Endothelial cell of umbilical vein (primary cell): ENCODE measurements around the gene TNFRSF4. TPM values are rescaled to one million over a fixed set of nuclear protein-coding genes. Genes with fewer than 3 reads are reported as not detected.

Source experiments
- BruUV-seq: library from RNA; stranded (reverse); fragments of 400-500 nt; replicated peaks from 2 replicates; lab custom pipeline; 2021; lab: Mats Ljungman, UMichigan
- CTCF ChIA-PET: fragments of 300-600, 350-600 bp; sonication (Branson Sonifier 250); formaldehyde crosslinking; loops from one replicate; lab custom pipeline; 2021; ENCODE audit warnings: antibody characterized with exemption, inconsistent platforms; lab: Charles Lee
- POLR2A ChIA-PET: fragments of 300-600, 350-600 bp; sonication (Branson Sonifier 250); formaldehyde crosslinking; loops from one replicate; lab custom pipeline; 2021; ENCODE audit warnings: antibody characterized with exemption, inconsistent platforms; lab: Charles Lee
- DNase-seq: peaks from one replicate; pipeline ENCODE4 v3.0.0-alpha.2; 2011; ENCODE audit warnings: low read depth, low spot score
- FAIRE-seq: peaks from 2 replicates; lab custom pipeline; 2011; peaks lifted over from hg19 to GRCh38; lab: Jason Lieb, UNC
- H2AFZ ChIP-seq: 2 replicates; pipeline ENCODE4 v1.6.0; 2012; ENCODE audit warnings: low read depth, low read length, control low read depth, inconsistent platforms
- H3K27ac ChIP-seq: 2 replicates; pipeline ENCODE4 v1.5.1; 2011; ENCODE audit warnings: low read depth, mild to moderate bottlenecking, control low read depth, low read length, moderate library complexity; ENCODE audit not compliant: insufficient read depth
- H3K27me3 ChIP-seq, 2 experiments: 2 replicates each; pipeline versions ENCODE4 v1.6.0 to v1.6.1; 2011; ENCODE audit warnings: low read length in 2 of 2, mixed read lengths in 1 of 2; ENCODE audit not compliant: control insufficient read depth in 2 of 2, insufficient read depth in 2 of 2
- H3K36me3 ChIP-seq, 2 experiments: 2 replicates in 1 of 2; 3 replicates in 1 of 2; pipeline ENCODE4 v1.5.1; 2011; ENCODE audit warnings: low read length in 2 of 2, mild to moderate bottlenecking in 1 of 2, moderate library complexity in 1 of 2; ENCODE audit not compliant: control insufficient read depth in 2 of 2, insufficient read depth in 2 of 2; ENCODE audit errors: extremely low read depth in 1 of 2
- H3K4me1 ChIP-seq: 3 replicates; pipeline ENCODE4 v1.5.1; 2011; ENCODE audit warnings: mild to moderate bottlenecking, low read length; ENCODE audit not compliant: control insufficient read depth, insufficient read depth; ENCODE audit errors: extremely low read depth
- H3K4me2 ChIP-seq: 2 replicates; pipeline ENCODE4 v1.6.1; 2011; ENCODE audit warnings: low read length, control low read depth, mixed read lengths; ENCODE audit not compliant: insufficient read depth
- H3K4me3 ChIP-seq, 3 experiments: fragments of 200-600 bp in 1 of 3; sonication (generic), shearing (Covaris generic) in 1 of 3; replicated peaks in 1 of 3; 2 replicates each; pipeline ENCODE4 v1.5.1; 2011 to 2016; ENCODE audit warnings: control low read depth in 3 of 3, low read length in 3 of 3, mild to moderate bottlenecking in 2 of 3, inconsistent platforms in 1 of 3, low read depth in 1 of 3, moderate library complexity in 1 of 3; ENCODE audit not compliant: insufficient read depth in 1 of 3
- H3K79me2 ChIP-seq: 2 replicates; pipeline ENCODE4 v1.6.0; 2012; ENCODE audit warnings: low read length, inconsistent platforms; ENCODE audit not compliant: control insufficient read depth, insufficient read depth
- H3K9ac ChIP-seq: replicated peaks from 2 replicates; pipeline ENCODE3; 2011; ENCODE audit warnings: low read length, control low read depth; ENCODE audit not compliant: insufficient read depth; ENCODE audit errors: extremely low read depth
- H3K9me1 ChIP-seq: replicated peaks from 3 replicates; pipeline ENCODE4 v1.6.0; 2011; ENCODE audit warnings: mild to moderate bottlenecking, low read length; ENCODE audit not compliant: control insufficient read depth, insufficient read depth; ENCODE audit errors: extremely low read depth
- H3K9me3 ChIP-seq: replicated peaks from 2 replicates; pipeline ENCODE4 v1.5.1; 2012; ENCODE audit warnings: low read length, inconsistent platforms; ENCODE audit not compliant: control insufficient read depth, insufficient read depth
- H4K20me1 ChIP-seq: replicated peaks from 2 replicates; pipeline ENCODE3; 2011; ENCODE audit warnings: mild to moderate bottlenecking, low read length; ENCODE audit not compliant: control insufficient read depth, insufficient read depth; ENCODE audit errors: extremely low read depth
- CTCF ChIP-seq, 2 donors: IDR thresholded peaks; 1 replicate in 1 of 2; 2 replicates in 1 of 2; pipeline ENCODE4 v1.5.1; 2011; ENCODE audit warnings: low read length in 2 of 2, mild to moderate bottlenecking in 2 of 2, moderate library complexity in 2 of 2, control low read depth in 1 of 2, inconsistent platforms in 1 of 2, low read depth in 1 of 2; ENCODE audit not compliant: insufficient read depth in 1 of 2; ENCODE audit errors: extremely low read depth in 1 of 2
- EZH2 ChIP-seq: IDR thresholded peaks from 2 replicates; pipeline ENCODE4 v1.6.1; 2012; ENCODE audit warnings: borderline replicate concordance, low read depth, mild to moderate bottlenecking, moderate library complexity, low read length, inconsistent platforms; ENCODE audit not compliant: severe bottlenecking
- FOS ChIP-seq: IDR thresholded peaks from 2 replicates; pipeline ENCODE4 v1.6.1; 2011; ENCODE audit warnings: mild to moderate bottlenecking, low read length, moderate library complexity, borderline replicate concordance; ENCODE audit not compliant: insufficient read depth
- GATA2 ChIP-seq: IDR thresholded peaks from 2 replicates; pipeline ENCODE4 v1.7.0; 2011; ENCODE audit warnings: low read depth, mild to moderate bottlenecking, moderate library complexity, mixed read lengths, low read length; ENCODE audit not compliant: insufficient read length, insufficient read depth
- JUN ChIP-seq: IDR thresholded peaks from 2 replicates; pipeline ENCODE4 v1.6.1; 2011; ENCODE audit warnings: borderline replicate concordance, low read depth; ENCODE audit not compliant: insufficient read length, insufficient read depth
- MAX ChIP-seq: IDR thresholded peaks from 2 replicates; pipeline ENCODE4 v1.6.1; 2011; ENCODE audit not compliant: insufficient read depth, insufficient read length
- MYC ChIP-seq: IDR thresholded peaks from one replicate; pipeline ENCODE4 v1.6.1; 2011; ENCODE audit warnings: mild to moderate bottlenecking, low read depth, low read length
- POLR2AphosphoS5 ChIP-seq: IDR thresholded peaks from 2 replicates; pipeline ENCODE4 v1.6.1; 2012; ENCODE audit warnings: low read depth, mild to moderate bottlenecking, control low read depth, low read length, moderate library complexity; ENCODE audit not compliant: insufficient read depth
- dilution Hi-C: fragments of 300-500 bp; cut with MboI; formaldehyde crosslinking; loops from one replicate; pipeline ENCODE4 v1.15.0; 2019; ENCODE audit warnings: low sequenced_read_pairs; ENCODE audit not compliant: extremely low pct_ligation_motif_present
- intact Hi-C: fragments of 100-400 bp; cut with micrococcal nuclease; formaldehyde crosslinking; loops from one replicate; pipeline ENCODE4 v1.10.0; 2022
- polyA plus RNA-seq, 4 experiments: library from polyadenylated mRNA; depleted of rRNA in 3 of 4; stranded (reverse) in 3 of 4; unstranded in 1 of 4; fragments of >200 nt; gene quantifications; 2 replicates each; pipeline versions ENCODE4 v1.2.1 to v1.2.3, GENCODE V29; 2011 to 2012; ENCODE audit warnings: missing spikeins in 1 of 4
- total RNA-seq: library from RNA; stranded (reverse); gene quantifications from 2 replicates; pipeline ENCODE4 v1.2.3, GENCODE V29; 2021

TNFRSF4 gene
- total and polyA plus RNA-seq, 2 donors (not counting 3 experiments of a cell fraction or from before 2014, with no cell fraction given) = 0.55 to 1.5 TPM

GRCh38 chr1:1215881-1216605 is 2.1 kb upstream of the TNFRSF4 start:
- BruUV-seq = no TSS peak
- no peaks in the 10 kb centered on the region for H4K20me1 ChIP-seq
- no peak overlapping the region for H3K4me3 ChIP-seq
- H3K9me3 ChIP-seq = no peaks in the 10 kb centered on the region
- H3K27me3 ChIP-seq = no peaks in the 10 kb centered on the region
- FAIRE-seq (no peak), DNase-seq (no peak)
- ChIA-PET CTCF (interaction anchor here (1.2 to 2.1 kb wide), 3 partner anchors 22 to 94 kb away, joined by 3 to 6 read pairs (median 5); no protein-coding TSS in a partner anchor), POLR2A (no interaction called here)
- no peak overlapping the region for H3K4me2 ChIP-seq
- H2AFZ ChIP-seq = no peak overlapping the region
- TF ChIP-seq MYC (no peak), MAX (no peak), EZH2 (no peak), CTCF (IDR thresholded peaks at IDR 0.05; ENCODE audit: extremely low read depth in 1 of 2, insufficient read depth in 1 of 2, low read depth in 1 of 2, low read length in 2 of 2) (no peak), JUN (no peak), FOS (no peak), GATA2 (no peak), POLR2AphosphoS5 (no peak)
- no peaks in the 10 kb centered on the region for H3K4me1 ChIP-seq
- H3K27ac ChIP-seq = no peak overlapping the region
- no peaks in the 10 kb centered on the region for H3K9me1 ChIP-seq
- H3K9ac ChIP-seq = no peak overlapping the region
- intact Hi-C loops (no loop called here), dilution Hi-C loops (no loop called here)
- no peaks in the 10 kb centered on the region for H3K79me2 ChIP-seq
- H3K36me3 ChIP-seq = peaks cover 2 to 14% of the 10 kb centered on the region in 2 experiments
